Measurements from ENCODE around the gene RPUSD1. TPM values are rescaled to one million over a fixed set of nuclear protein-coding genes. Genes with fewer than 3 reads are reported as not detected.

RPUSD1 gene
- total RNA-seq, 1 donor from 2014 or later = 27.4 TPM

GRCh38 chr16:766820-767640 is 21.2 kb downstream of the RPUSD1 start:
- FAIRE-seq (no peak), DNase-seq (ENCODE audit: low read depth) (no peak)
- Histone ChIP-seq H3K36me3 (ENCODE audit: control insufficient read depth, insufficient read depth, low read length) (no peaks in the 10 kb centered on the region), H3K27me3 (ENCODE audit: control insufficient read depth, insufficient read depth, low read length) (no peaks in the 10 kb centered on the region), H3K4me3 (ENCODE audit: low read depth, low read length) (no peak overlapping the region)
- no peak for TF ChIP-seq CTCF (IDR thresholded peaks at IDR 0.05; ENCODE audit: insufficient read depth, low read length, severe bottlenecking)

GRCh38 chr16:766008-766819 is 22.0 kb downstream of the RPUSD1 start:
- H3K36me3 ChIP-seq (ENCODE audit: control insufficient read depth, insufficient read depth, low read length) = no peaks in the 10 kb centered on the region
- FAIRE-seq (no peak), DNase-seq (ENCODE audit: low read depth) (no peak)
- no peak overlapping the region for H3K4me3 ChIP-seq (ENCODE audit: low read depth, low read length)
- no peaks in the 10 kb centered on the region for H3K27me3 ChIP-seq (ENCODE audit: control insufficient read depth, insufficient read depth, low read length)
- no peak for TF ChIP-seq CTCF (IDR thresholded peaks at IDR 0.05; ENCODE audit: insufficient read depth, low read length, severe bottlenecking)

- no peak for DNase-seq (ENCODE audit: low read depth)
- Histone ChIP-seq H3K36me3 (ENCODE audit: control insufficient read depth, insufficient read depth, low read length) (no peaks in the 10 kb centered on the region), H3K4me3 (ENCODE audit: low read depth, low read length) (no peak overlapping the region), H3K27me3 (ENCODE audit: control insufficient read depth, insufficient read depth, low read length) (no peaks in the 10 kb centered on the region)
- no peak for TF ChIP-seq CTCF (IDR thresholded peaks at IDR 0.05; ENCODE audit: insufficient read depth, low read length, severe bottlenecking)
- no peak for FAIRE-seq
Observed at GRCh38 chr16:765488-765865, 22.7 kb downstream of the RPUSD1 start.

- no peak for TF ChIP-seq CTCF (IDR thresholded peaks at IDR 0.05; ENCODE audit: insufficient read depth, low read length, severe bottlenecking)
- FAIRE-seq (no peak), DNase-seq (ENCODE audit: low read depth) (no peak)
- Histone ChIP-seq H3K36me3 (ENCODE audit: control insufficient read depth, insufficient read depth, low read length) (no peaks in the 10 kb centered on the region), H3K4me3 (ENCODE audit: low read depth, low read length) (no peak overlapping the region), H3K27me3 (ENCODE audit: control insufficient read depth, insufficient read depth, low read length) (no peaks in the 10 kb centered on the region)
Observed at GRCh38 chr16:764848-765487, 23.2 kb downstream of the RPUSD1 start.

GRCh38 chr16:764184-764750 is 23.9 kb downstream of the RPUSD1 start:
- TF ChIP-seq CTCF (IDR thresholded peaks at IDR 0.05; ENCODE audit: insufficient read depth, low read length, severe bottlenecking) = no peak
- Histone ChIP-seq H3K4me3 (ENCODE audit: low read depth, low read length) (no peak overlapping the region), H3K36me3 (ENCODE audit: control insufficient read depth, insufficient read depth, low read length) (no peaks in the 10 kb centered on the region), H3K27me3 (ENCODE audit: control insufficient read depth, insufficient read depth, low read length) (no peaks in the 10 kb centered on the region)
- FAIRE-seq (no peak), DNase-seq (ENCODE audit: low read depth) (no peak)

All from bronchial epithelial cell (primary cell).